Loucy (cell line): ENCODE measurements around the gene ZFAND3.

ENCODE experiments used
- H2AFZ ChIP-seq: fragments of 200-600 bp; sonication (generic); 2 replicates; pipeline ENCODE4 v1.6.0; 2016; ENCODE audit warnings: antibody characterized with exemption, mild to moderate bottlenecking, low read length, moderate library complexity
- H3F3A ChIP-seq: fragments of 200-600 bp; 2 replicates; pipeline ENCODE4 v1.6.0; 2016; ENCODE audit warnings: antibody characterized with exemption, low read depth, mild to moderate bottlenecking
- H3K27me3 ChIP-seq: fragments of 200-600 bp; sonication (generic); 2 replicates; pipeline ENCODE4 v1.6.1; 2014; ENCODE audit warnings: low read length, mild to moderate bottlenecking; ENCODE audit not compliant: insufficient read depth, poor library complexity, severe bottlenecking
- H3K36me3 ChIP-seq: fragments of 200-600 bp; sonication (generic); 2 replicates; pipeline ENCODE4 v1.6.1; 2016; ENCODE audit warnings: low read length; ENCODE audit not compliant: insufficient read depth
- H3K4me1 ChIP-seq: fragments of 200-600 bp; sonication (generic); 2 replicates; pipeline ENCODE4 v1.5.1; 2014; ENCODE audit warnings: low read length, mild to moderate bottlenecking; ENCODE audit not compliant: insufficient read depth, poor library complexity, severe bottlenecking
- H3K4me2 ChIP-seq: fragments of 200-600 bp; sonication (generic); 2 replicates; pipeline ENCODE4 v1.6.0; 2014; ENCODE audit warnings: antibody characterized with exemption, low read length, low read depth, mild to moderate bottlenecking; ENCODE audit not compliant: poor library complexity, severe bottlenecking
- H3K4me3 ChIP-seq: fragments of 200-600 bp; sonication (generic); 2 replicates; pipeline ENCODE4 v1.5.1; 2014; ENCODE audit warnings: low read length, mild to moderate bottlenecking, mixed read lengths; ENCODE audit not compliant: poor library complexity, severe bottlenecking
- H3K79me2 ChIP-seq: fragments of 200-600 bp; sonication (generic); 2 replicates; pipeline ENCODE4 v1.6.1; 2014; ENCODE audit warnings: low read length; ENCODE audit not compliant: insufficient read depth
- H3K9ac ChIP-seq: fragments of 200-600 bp; sonication (generic); 2 replicates; pipeline ENCODE4 v1.6.0; 2014; ENCODE audit warnings: mild to moderate bottlenecking, low read depth, low read length, moderate library complexity; ENCODE audit not compliant: poor library complexity, severe bottlenecking
- H3K9me2 ChIP-seq: fragments of 200-600 bp; sonication (generic); replicated peaks from 2 replicates; pipeline ENCODE4 v1.6.1; 2016; ENCODE audit warnings: low read depth, low read length, mixed read lengths
- H3K9me3 ChIP-seq: fragments of 200-600 bp; sonication (generic); 2 replicates; pipeline ENCODE4 v1.6.1; 2014; ENCODE audit warnings: mild to moderate bottlenecking, antibody characterized with exemption, low read length, low read depth; ENCODE audit not compliant: insufficient read depth
- H4K20me1 ChIP-seq: fragments of 200-600 bp; sonication (generic); 2 replicates; pipeline ENCODE4 v1.6.0; 2014; ENCODE audit warnings: antibody characterized with exemption, low read length, mild to moderate bottlenecking; ENCODE audit not compliant: insufficient read depth, poor library complexity, severe bottlenecking
- EZH2phosphoT487 ChIP-seq: fragments of 200-600 bp; IDR thresholded peaks from 2 replicates; pipeline ENCODE4 v1.6.1; 2018; ENCODE audit warnings: antibody characterized with exemption, mild to moderate bottlenecking, moderate library complexity, borderline replicate concordance
- TF ChIP-seq, protein P1 (sequence below): fragments of 200-600 bp; sonication (generic); conservative IDR thresholded peaks from 2 replicates; pipeline ENCODE4 v1.5.1; 2014; ENCODE audit warnings: mild to moderate bottlenecking, antibody characterized with exemption, low read length

Gene ZFAND3

DNA sequence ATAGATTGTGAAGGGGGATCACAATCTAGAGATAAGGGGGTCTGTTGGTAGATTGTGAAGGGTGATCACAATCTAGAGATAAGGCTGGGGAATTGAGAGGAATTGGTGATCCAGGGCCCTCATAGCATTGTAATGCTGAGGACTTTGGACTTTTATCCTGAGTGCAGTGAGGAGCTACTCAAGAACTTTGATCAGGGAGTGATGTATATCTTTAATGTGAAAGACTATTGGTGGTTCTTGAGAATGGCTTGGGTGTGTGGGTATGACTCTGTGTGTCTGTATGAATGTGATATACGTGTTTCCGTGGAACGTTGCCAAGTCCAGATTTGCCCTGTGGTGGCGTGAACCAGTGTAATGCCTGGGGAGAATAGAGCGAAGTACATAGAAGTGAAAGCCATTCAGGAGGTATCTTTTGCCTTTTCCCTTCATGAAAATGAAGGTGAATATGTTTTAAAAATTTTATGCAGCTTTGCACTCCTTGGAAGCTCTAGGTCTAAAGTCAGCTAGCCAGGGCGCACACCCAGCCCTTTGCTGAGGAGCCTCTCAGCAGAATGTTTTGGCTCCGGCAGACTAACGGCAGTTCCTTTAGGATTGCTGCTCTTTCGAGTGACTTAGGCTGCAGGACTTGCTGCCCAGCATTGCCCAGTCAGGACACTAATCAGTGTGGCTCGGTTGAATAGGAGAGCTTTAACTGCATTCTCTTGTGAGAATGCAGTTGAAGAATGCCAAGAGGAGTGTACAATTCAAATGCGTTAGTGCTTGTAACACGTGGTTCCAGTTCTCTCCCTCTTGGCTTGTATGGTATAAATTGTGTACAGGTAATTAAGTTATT is 3.5 kb downstream of the ZFAND3 start:
- Histone ChIP-seq H4K20me1 (peaks cover 75% of the 10 kb centered on the region), H2AFZ (no peak overlapping the region), H3K9ac (peak overlapping the region; percentile 87), H3K79me2 (peaks cover 86% of the 10 kb centered on the region), H3K4me1 (peaks cover 72% of the 10 kb centered on the region), H3K36me3 (no peaks in the 10 kb centered on the region), H3F3A (peaks cover 10% of the 10 kb centered on the region; the same call in 1 of the 2 replicates), H3K4me2 (peak overlapping the region; percentile 100), H3K9me2 (no peaks in the 10 kb centered on the region), H3K4me3 (peak overlapping the region; percentile 80), H3K9me3 (no peaks in the 10 kb centered on the region), H3K27me3 (no peaks in the 10 kb centered on the region)
- TF ChIP-seq, protein P1, sequence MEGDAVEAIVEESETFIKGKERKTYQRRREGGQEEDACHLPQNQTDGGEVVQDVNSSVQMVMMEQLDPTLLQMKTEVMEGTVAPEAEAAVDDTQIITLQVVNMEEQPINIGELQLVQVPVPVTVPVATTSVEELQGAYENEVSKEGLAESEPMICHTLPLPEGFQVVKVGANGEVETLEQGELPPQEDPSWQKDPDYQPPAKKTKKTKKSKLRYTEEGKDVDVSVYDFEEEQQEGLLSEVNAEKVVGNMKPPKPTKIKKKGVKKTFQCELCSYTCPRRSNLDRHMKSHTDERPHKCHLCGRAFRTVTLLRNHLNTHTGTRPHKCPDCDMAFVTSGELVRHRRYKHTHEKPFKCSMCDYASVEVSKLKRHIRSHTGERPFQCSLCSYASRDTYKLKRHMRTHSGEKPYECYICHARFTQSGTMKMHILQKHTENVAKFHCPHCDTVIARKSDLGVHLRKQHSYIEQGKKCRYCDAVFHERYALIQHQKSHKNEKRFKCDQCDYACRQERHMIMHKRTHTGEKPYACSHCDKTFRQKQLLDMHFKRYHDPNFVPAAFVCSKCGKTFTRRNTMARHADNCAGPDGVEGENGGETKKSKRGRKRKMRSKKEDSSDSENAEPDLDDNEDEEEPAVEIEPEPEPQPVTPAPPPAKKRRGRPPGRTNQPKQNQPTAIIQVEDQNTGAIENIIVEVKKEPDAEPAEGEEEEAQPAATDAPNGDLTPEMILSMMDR, result no peak
- no peak for TF ChIP-seq EZH2phosphoT487

DNA sequence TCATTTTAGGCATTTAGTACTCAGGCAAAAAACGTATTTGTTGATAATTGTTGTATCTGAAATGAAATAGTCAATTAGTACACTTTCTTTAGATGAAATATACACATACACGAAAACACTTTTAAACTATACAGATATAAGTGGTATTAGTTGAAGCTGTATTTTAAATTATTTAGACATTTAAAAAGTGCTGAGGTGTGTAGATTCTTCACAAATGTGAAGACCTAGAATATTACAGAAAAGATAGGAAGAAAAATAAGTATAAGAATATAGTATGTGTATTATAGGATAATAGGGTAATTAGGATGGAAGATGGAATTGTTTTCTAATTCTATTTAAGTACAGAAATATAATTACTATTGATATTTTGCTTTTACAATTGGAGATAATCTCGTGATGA is 4.6 kb downstream of the ZFAND3 start:
- H3K9ac ChIP-seq, result peak overlapping the region; percentile 18
- peak overlapping the region; percentile 100 for H3K4me2 ChIP-seq
- H4K20me1 ChIP-seq, result peaks cover 82% of the 10 kb centered on the region
- peak overlapping the region; percentile 80 for H3K4me3 ChIP-seq
- H3K79me2 ChIP-seq, result peaks cover 91% of the 10 kb centered on the region
- TF ChIP-seq, protein P1, result no peak
- TF ChIP-seq EZH2phosphoT487, result no peak
- no peak overlapping the region for H2AFZ ChIP-seq
- H3K4me1 ChIP-seq, result peaks cover 80% of the 10 kb centered on the region
- no peaks in the 10 kb centered on the region for H3K9me3 ChIP-seq
- no peaks in the 10 kb centered on the region for H3K36me3 ChIP-seq
- H3K27me3 ChIP-seq, result no peaks in the 10 kb centered on the region
- no peaks in the 10 kb centered on the region for H3K9me2 ChIP-seq
- H3F3A ChIP-seq, result peaks cover 14% of the 10 kb centered on the region; the same call in 1 of the 2 replicates

DNA sequence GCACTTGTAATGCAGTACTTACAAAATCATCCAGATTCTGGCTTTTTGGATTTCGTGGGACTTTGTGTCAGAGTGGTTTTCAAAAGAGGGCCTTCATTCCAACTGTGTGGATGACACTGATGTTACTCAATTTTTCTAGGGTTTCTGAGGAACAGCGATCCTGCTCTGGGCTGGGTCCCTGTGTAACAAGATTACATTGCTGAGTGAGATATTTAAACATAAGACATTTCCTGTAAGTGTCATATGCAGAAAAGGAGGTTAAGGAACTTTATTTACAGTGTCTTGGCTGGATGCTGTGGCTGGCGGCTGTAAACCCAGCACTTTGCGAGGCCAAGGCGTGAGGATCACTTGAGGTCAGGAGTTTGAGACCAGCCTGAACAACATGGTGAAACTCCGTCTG is 6.7 kb downstream of the ZFAND3 start:
- no peak overlapping the region for H3K9ac ChIP-seq
- no peaks in the 10 kb centered on the region for H3K9me3 ChIP-seq
- peak overlapping the region; percentile 12 for H3K4me3 ChIP-seq
- H3K79me2 ChIP-seq, result peaks cover 99% of the 10 kb centered on the region
- no peaks in the 10 kb centered on the region for H3K27me3 ChIP-seq
- H4K20me1 ChIP-seq, result peaks cover 91% of the 10 kb centered on the region
- no peak overlapping the region for H2AFZ ChIP-seq
- TF ChIP-seq EZH2phosphoT487, result no peak
- TF ChIP-seq, protein P1, result no peak
- H3F3A ChIP-seq, result peaks cover 14% of the 10 kb centered on the region; the same call in 1 of the 2 replicates
- no peaks in the 10 kb centered on the region for H3K36me3 ChIP-seq
- peaks cover 91% of the 10 kb centered on the region for H3K4me1 ChIP-seq
- no peaks in the 10 kb centered on the region for H3K9me2 ChIP-seq
- peak overlapping the region; percentile 100 for H3K4me2 ChIP-seq
